Karpas-422 (cell line): ENCODE results near the gene MED12L. TPM values are rescaled to one million over a fixed set of nuclear protein-coding genes. Genes with fewer than 3 reads are reported as not detected.

ENCODE experiments used
- small RNA-seq: library from RNA; depleted of rRNA; stranded (forward); fragments of <200 nt; gene quantifications from one replicate; pipeline ENCODE3, GENCODE V24; 2014
- total RNA-seq: library from RNA; depleted of rRNA; stranded (reverse); fragments of >200 nt; shearing (Covaris generic); gene quantifications from 2 replicates; pipeline ENCODE4 v1.2.3, GENCODE V29; 2014; ENCODE audit warnings: low replicate concordance; rRNA removed

MED12L gene
- total RNA-seq, 1 experiment from 2014 or later = 2.4 TPM

Small RNAs within 50 kb of the gene (small RNA-seq; reads per million reads assigned to genes)
- gene RNA5SP145 = 0.12 reads per million

Other genes starting within 250 kb of the MED12L start
- not detected in 2 replicates for gene MINDY4B, start 180.2 kb upstream of the MED12L start, total RNA-seq
- gene CLRN1, start 112.9 kb upstream of the MED12L start, total RNA-seq = not detected in 2 replicates
- gene GPR171, start 117.6 kb downstream of the MED12L start, total RNA-seq = not detected in 2 replicates
- not detected in 2 replicates for gene P2RY14, start 192.9 kb downstream of the MED12L start, total RNA-seq
- not detected in 2 replicates for gene GPR87, start 231.2 kb downstream of the MED12L start, total RNA-seq
- gene P2RY13, start 243.9 kb downstream of the MED12L start, total RNA-seq = 0.40 and 0.97 TPM in 2 replicates